Measurements from ENCODE around the gene CACFD1. TPM values are rescaled to one million over a fixed set of nuclear protein-coding genes. Genes with fewer than 3 reads are reported as not detected.
A peak's percentile ranks its signal among the peaks of the same experiment; 100 is the strongest.

CACFD1 gene
- total and polyA plus RNA-seq, 2 experiments from 2014 or later, result 61.7 to 64.0 TPM

- Histone ChIP-seq H3K4me1 (ENCODE audit: low read depth) (no peaks in the 10 kb centered on the region), H3K27ac (no peak overlapping the region), H3K27me3 (no peaks in the 10 kb centered on the region), H3K36me3 (no peaks in the 10 kb centered on the region), H3K4me3 (no peak overlapping the region), H3K9me3 (ENCODE audit: low read depth) (no peaks in the 10 kb centered on the region)
- no peak for TF ChIP-seq CTCF (IDR thresholded peaks at IDR 0.05; ENCODE audit: low read depth, low read length)
- no peak for DNase-seq (ENCODE audit: low read depth in 1 of 2, low spot score in 1 of 2)
Observed at GRCh38 chr9:133455936-133456335, 3.8 kb upstream of the CACFD1 start.

- no peak overlapping the region for H3K27ac ChIP-seq
- no peaks in the 10 kb centered on the region for H3K9me3 ChIP-seq (ENCODE audit: low read depth)
- DNase-seq (ENCODE audit: low read depth in 1 of 2, low spot score in 1 of 2), result no peak
- no peaks in the 10 kb centered on the region for H3K27me3 ChIP-seq
- H3K4me1 ChIP-seq (ENCODE audit: low read depth), result no peaks in the 10 kb centered on the region
- no peak for TF ChIP-seq CTCF (IDR thresholded peaks at IDR 0.05; ENCODE audit: low read depth, low read length)
- no peak overlapping the region for H3K4me3 ChIP-seq
- H3K36me3 ChIP-seq, result no peaks in the 10 kb centered on the region
Observed at GRCh38 chr9:133456409-133456808, 3.4 kb upstream of the CACFD1 start.

- H3K9me3 ChIP-seq (ENCODE audit: low read depth), result no peaks in the 10 kb centered on the region
- no peaks in the 10 kb centered on the region for H3K36me3 ChIP-seq
- no peaks in the 10 kb centered on the region for H3K4me1 ChIP-seq (ENCODE audit: low read depth)
- no peak for TF ChIP-seq CTCF (IDR thresholded peaks at IDR 0.05; ENCODE audit: low read depth, low read length)
- no peak for DNase-seq (ENCODE audit: low read depth in 1 of 2, low spot score in 1 of 2)
- no peak overlapping the region for H3K4me3 ChIP-seq
- H3K27me3 ChIP-seq, result no peaks in the 10 kb centered on the region
- no peak overlapping the region for H3K27ac ChIP-seq
Observed at GRCh38 chr9:133457233-133457632, 2.5 kb upstream of the CACFD1 start.

- H3K27me3 ChIP-seq, result no peaks in the 10 kb centered on the region
- no peak overlapping the region for H3K27ac ChIP-seq
- no peak for TF ChIP-seq CTCF (IDR thresholded peaks at IDR 0.05; ENCODE audit: low read depth, low read length)
- H3K9me3 ChIP-seq (ENCODE audit: low read depth), result no peaks in the 10 kb centered on the region
- H3K4me3 ChIP-seq, result no peak overlapping the region
- H3K4me1 ChIP-seq (ENCODE audit: low read depth), result no peaks in the 10 kb centered on the region
- no peak for DNase-seq (ENCODE audit: low read depth in 1 of 2, low spot score in 1 of 2)
- no peaks in the 10 kb centered on the region for H3K36me3 ChIP-seq
Observed at GRCh38 chr9:133457748-133458147, 2.0 kb upstream of the CACFD1 start.

GRCh38 chr9:133458643-133459312, 1.0 kb upstream of the CACFD1 start:
- DNase-seq (ENCODE audit: low read depth in 1 of 2, low spot score in 1 of 2), result no peak
- Histone ChIP-seq H3K36me3 (no peaks in the 10 kb centered on the region), H3K9me3 (ENCODE audit: low read depth) (no peaks in the 10 kb centered on the region), H3K27me3 (no peaks in the 10 kb centered on the region), H3K4me1 (ENCODE audit: low read depth) (no peaks in the 10 kb centered on the region), H3K4me3 (peak overlapping the region; percentile 52), H3K27ac (no peak overlapping the region)
- no peak for TF ChIP-seq CTCF (IDR thresholded peaks at IDR 0.05; ENCODE audit: low read depth, low read length)

Measured in cardiac muscle cell (in vitro differentiated cells and primary cell).